HL-60 (cell line): ENCODE results near the gene SRSF9.

Experiments used
- DNase-seq, 2 experiments: peaks; one replicate each; pipeline ENCODE4 v3.0.0-alpha.2; 2010 to 2020; ENCODE audit warnings: low read depth in 1 of 2, low spot score in 1 of 2
- H3K27ac ChIP-seq: fragments of 250-450 bp; sonication (Bioruptor Pico); replicated peaks from 2 replicates; pipeline ENCODE4 v1.5.1; 2020; ENCODE audit warnings: mild to moderate bottlenecking, moderate library complexity
- H3K27me3 ChIP-seq: fragments of 250-450 bp; sonication (Bioruptor Pico); 2 replicates; pipeline ENCODE4 v1.5.1; 2021; ENCODE audit warnings: mild to moderate bottlenecking, moderate library complexity; ENCODE audit not compliant: insufficient read depth, poor library complexity, severe bottlenecking
- H3K4me3 ChIP-seq: replicated peaks from 2 replicates; pipeline ENCODE4 v1.5.1; 2011; ENCODE audit warnings: mild to moderate bottlenecking, control low read depth, low read length; ENCODE audit not compliant: insufficient read depth
- GABPA ChIP-seq: IDR thresholded peaks from 2 replicates; pipeline ENCODE4 v1.6.1; 2012; ENCODE audit warnings: low read depth
- POLR2AphosphoS5 ChIP-seq: IDR thresholded peaks from 2 replicates; pipeline ENCODE4 v1.6.1; 2012; ENCODE audit warnings: low read depth
- SPI1 ChIP-seq: IDR thresholded peaks from 2 replicates; pipeline ENCODE4 v1.6.1; 2012; ENCODE audit warnings: low read depth, mild to moderate bottlenecking, borderline replicate concordance
- TF ChIP-seq, protein P1 (sequence below): IDR thresholded peaks from one replicate; pipeline ENCODE4 v1.5.1; 2011; ENCODE audit warnings: low read length, control low read depth, inconsistent platforms; ENCODE audit not compliant: insufficient read depth
- TF ChIP-seq, protein P2 (sequence below): IDR thresholded peaks from 2 replicates; pipeline ENCODE4 v1.6.1; 2012; ENCODE audit warnings: low read depth; ENCODE audit not compliant: insufficient replicate concordance

SRSF9 gene

DNA sequence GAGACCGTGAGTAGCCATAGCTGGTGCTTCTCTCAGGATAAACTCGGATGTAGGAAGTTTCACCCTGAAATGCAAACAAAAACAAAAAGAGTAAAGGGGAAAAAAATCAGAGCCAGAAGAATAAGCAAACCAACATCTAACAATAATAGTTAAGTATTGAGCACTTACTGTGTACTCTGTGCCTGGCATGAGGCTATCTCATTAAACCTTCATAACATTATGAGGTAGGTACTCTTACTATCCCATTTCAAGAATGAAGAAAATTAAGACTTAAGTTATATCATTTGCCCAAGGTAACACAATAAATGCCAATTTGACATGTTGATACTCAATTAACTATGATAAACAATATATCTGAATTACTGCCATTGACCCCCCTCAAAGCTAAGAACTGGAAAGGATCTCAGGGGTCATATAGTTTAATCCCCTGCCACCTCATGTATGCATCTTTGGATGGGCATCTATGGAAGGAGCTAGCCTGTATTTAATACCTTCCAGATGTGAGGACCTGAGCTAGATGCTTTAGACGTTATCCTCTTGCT, 7.4 kb downstream of the SRSF9 start:
- no peak for DNase-seq
- H3K27me3 ChIP-seq = no peaks in the 10 kb centered on the region
- no peak overlapping the region for H3K27ac ChIP-seq
- TF ChIP-seq GABPA (no peak), POLR2AphosphoS5 (no peak), SPI1 (no peak)
- TF ChIP-seq, protein P1, sequence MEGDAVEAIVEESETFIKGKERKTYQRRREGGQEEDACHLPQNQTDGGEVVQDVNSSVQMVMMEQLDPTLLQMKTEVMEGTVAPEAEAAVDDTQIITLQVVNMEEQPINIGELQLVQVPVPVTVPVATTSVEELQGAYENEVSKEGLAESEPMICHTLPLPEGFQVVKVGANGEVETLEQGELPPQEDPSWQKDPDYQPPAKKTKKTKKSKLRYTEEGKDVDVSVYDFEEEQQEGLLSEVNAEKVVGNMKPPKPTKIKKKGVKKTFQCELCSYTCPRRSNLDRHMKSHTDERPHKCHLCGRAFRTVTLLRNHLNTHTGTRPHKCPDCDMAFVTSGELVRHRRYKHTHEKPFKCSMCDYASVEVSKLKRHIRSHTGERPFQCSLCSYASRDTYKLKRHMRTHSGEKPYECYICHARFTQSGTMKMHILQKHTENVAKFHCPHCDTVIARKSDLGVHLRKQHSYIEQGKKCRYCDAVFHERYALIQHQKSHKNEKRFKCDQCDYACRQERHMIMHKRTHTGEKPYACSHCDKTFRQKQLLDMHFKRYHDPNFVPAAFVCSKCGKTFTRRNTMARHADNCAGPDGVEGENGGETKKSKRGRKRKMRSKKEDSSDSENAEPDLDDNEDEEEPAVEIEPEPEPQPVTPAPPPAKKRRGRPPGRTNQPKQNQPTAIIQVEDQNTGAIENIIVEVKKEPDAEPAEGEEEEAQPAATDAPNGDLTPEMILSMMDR = no peak
- TF ChIP-seq, protein P2, sequence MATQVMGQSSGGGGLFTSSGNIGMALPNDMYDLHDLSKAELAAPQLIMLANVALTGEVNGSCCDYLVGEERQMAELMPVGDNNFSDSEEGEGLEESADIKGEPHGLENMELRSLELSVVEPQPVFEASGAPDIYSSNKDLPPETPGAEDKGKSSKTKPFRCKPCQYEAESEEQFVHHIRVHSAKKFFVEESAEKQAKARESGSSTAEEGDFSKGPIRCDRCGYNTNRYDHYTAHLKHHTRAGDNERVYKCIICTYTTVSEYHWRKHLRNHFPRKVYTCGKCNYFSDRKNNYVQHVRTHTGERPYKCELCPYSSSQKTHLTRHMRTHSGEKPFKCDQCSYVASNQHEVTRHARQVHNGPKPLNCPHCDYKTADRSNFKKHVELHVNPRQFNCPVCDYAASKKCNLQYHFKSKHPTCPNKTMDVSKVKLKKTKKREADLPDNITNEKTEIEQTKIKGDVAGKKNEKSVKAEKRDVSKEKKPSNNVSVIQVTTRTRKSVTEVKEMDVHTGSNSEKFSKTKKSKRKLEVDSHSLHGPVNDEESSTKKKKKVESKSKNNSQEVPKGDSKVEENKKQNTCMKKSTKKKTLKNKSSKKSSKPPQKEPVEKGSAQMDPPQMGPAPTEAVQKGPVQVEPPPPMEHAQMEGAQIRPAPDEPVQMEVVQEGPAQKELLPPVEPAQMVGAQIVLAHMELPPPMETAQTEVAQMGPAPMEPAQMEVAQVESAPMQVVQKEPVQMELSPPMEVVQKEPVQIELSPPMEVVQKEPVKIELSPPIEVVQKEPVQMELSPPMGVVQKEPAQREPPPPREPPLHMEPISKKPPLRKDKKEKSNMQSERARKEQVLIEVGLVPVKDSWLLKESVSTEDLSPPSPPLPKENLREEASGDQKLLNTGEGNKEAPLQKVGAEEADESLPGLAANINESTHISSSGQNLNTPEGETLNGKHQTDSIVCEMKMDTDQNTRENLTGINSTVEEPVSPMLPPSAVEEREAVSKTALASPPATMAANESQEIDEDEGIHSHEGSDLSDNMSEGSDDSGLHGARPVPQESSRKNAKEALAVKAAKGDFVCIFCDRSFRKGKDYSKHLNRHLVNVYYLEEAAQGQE = no peak
- no peak overlapping the region for H3K4me3 ChIP-seq

DNA sequence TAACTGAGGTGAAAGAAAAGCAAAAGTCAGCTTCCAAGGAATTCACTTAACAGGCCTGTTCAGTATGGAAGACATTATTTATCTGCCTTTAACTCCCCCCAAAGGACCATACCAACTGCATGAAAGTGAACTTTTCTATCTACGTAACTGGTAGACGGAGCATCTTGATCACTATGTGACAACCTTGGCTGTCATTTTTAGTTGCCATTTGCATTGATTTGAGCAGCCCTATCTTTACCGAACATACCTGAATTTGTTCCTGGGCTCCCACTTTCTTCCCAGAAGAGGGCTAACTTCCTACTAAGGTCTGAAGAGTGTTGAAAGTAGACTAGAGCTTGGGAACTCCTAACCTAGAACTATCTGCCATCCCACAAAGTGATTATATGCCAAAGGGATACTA, 9.4 kb downstream of the SRSF9 start:
- no peak for DNase-seq
- no peak overlapping the region for H3K27ac ChIP-seq
- H3K4me3 ChIP-seq = no peak overlapping the region
- H3K27me3 ChIP-seq = no peaks in the 10 kb centered on the region
- no peak for TF ChIP-seq POLR2AphosphoS5
- TF ChIP-seq, protein P1 = no peak
- TF ChIP-seq SPI1 = no peak
- TF ChIP-seq GABPA = no peak
- TF ChIP-seq, protein P2 = no peak

DNA sequence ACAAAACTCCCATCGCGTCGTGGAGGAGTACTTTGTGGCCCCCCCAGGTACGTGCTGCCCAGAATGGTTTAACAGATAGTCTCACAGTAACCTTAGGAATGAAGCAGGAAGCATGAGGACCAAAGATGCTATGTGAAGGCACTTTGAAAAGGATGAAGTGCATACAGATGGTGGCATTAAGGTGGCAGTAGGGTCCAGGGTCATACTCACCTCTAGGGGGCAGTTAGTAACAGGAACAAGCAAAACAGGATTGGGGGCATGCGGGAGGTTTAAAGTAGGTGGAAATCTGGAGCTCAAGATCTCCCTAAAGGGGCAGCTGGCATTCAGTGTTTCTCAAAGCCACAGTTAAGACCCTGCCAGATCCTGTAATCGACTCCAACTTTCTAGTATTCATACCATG, 12.4 kb downstream of the SRSF9 start:
- DNase-seq = no peak
- H3K27ac ChIP-seq = no peak overlapping the region

More for the DNA sequence above, 12.4 kb downstream of the SRSF9 start:
- H3K4me3 ChIP-seq = no peak overlapping the region
- TF ChIP-seq, protein P1 = no peak
- TF ChIP-seq GABPA (no peak), SPI1 (no peak), POLR2AphosphoS5 (no peak)
- TF ChIP-seq, protein P2 = no peak
- no peaks in the 10 kb centered on the region for H3K27me3 ChIP-seq
